Stimulated activated CD4-positive, alpha-beta T cell treated with anti-CD3 and anti-CD28 coated beads, Interleukin-12 subunit alpha, Interleukin-12 subunit beta, amount 100 ng/mL, for 4 hours (primary cell): ENCODE results near the gene THBS3.
A peak's percentile ranks its signal among the peaks of the same experiment; 100 is the strongest.

Experiments used
- DNase-seq: peaks from one replicate; pipeline ENCODE4 v3.0.0-alpha.2; 2020

The THBS3 gene

GRCh38 chr1:155186794-155187455, 20.8 kb downstream of the THBS3 start:
- DNase-seq = no peak

DNA sequence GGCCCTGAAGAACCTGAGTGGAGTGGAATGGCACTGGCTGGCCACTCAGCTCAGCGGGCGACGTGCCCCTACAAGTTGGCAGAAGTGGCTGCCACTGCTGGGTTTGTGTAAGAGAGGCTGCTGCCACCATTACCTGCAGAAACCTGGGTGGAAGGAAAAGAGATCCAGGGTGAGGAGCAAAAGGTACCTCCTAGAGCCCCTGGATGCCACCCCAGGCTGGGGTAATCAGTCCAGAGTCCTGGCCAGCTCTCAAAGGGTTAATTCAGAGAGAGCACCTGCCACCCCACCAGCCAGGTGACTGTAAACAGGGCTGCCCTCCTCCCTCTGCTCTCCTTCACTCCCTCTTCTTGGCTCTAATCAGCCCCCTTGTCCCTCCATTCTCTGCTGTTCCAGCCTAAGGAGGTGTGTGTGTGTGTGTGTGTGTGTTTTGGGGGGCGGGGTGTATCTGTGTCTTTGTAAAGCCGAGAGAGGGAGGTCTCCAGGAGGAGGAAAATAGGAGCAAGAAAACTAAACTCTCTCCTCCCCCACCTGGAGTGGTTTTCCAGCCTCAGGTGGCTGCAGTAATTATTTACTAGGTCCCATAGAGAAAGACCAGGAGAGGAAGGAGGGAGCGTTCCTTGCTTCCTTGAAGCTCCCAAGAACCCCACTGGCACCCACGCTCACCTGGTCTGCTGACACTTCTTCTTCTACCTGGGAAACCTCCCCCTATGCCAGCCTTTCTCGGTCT, 21.5 kb downstream of the THBS3 start:
- DNase-seq = no peak

- no peak for DNase-seq
Observed at GRCh38 chr1:155185783-155186066, 22.0 kb downstream of the THBS3 start.

- no peak for DNase-seq
Observed at GRCh38 chr1:155184835-155185782, 22.6 kb downstream of the THBS3 start.

DNA sequence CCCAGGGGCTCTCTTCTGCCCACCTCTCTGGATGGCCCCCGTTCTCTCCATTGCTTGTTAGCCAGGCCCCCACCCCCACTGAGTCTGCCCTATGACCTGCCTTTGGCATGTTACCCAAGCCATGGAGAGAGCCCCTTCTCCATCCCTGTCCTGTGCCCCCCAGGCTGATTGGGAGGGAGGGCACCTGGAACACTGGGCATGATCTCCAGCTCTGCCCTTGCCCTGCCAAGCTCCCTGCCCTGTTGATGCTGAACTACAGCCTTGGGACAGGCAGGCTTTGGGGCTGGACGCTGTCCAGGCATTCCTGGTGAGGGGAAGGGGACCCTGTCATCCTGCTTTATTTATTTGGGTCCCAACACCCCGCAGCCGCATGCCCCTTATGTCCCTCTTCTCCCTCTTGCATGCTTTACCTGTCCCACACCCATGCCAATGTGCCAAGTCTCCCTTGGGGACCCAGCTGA, 23.3 kb downstream of the THBS3 start:
- DNase-seq = no peak

- DNase-seq = no peak
Observed at GRCh38 chr1:155183775-155184221, 23.9 kb downstream of the THBS3 start.

DNA sequence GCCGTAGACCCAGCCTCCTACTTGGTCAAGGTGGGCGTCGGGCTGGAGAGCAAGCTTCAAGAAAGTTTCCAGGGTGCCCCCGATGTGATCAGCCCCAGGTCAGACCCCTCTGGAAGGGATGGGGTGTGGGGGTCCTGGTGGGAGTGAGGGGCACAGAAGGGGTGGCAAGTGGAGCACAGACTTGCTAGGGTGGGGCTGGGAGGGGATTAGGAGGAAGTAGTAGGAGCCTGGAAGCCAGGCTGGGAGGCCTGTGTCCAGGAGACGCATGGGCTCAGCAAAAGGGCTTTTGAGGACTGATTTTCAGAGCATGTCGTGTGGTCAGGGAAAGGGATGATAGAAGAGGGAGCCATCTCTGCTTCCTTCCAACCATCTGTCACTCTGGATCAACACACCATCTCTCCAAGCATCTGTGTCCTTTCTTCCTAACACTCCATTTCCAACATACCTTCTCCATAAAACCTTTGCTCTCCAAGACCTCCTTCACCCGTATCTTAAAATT, 25.6 kb downstream of the THBS3 start:
- DNase-seq = no peak

- DNase-seq = no peak
Observed at GRCh38 chr1:155181371-155182051, 26.2 kb downstream of the THBS3 start.

GRCh38 chr1:155179112-155180031, 28.3 kb downstream of the THBS3 start:
- DNase-seq = no peak

DNA sequence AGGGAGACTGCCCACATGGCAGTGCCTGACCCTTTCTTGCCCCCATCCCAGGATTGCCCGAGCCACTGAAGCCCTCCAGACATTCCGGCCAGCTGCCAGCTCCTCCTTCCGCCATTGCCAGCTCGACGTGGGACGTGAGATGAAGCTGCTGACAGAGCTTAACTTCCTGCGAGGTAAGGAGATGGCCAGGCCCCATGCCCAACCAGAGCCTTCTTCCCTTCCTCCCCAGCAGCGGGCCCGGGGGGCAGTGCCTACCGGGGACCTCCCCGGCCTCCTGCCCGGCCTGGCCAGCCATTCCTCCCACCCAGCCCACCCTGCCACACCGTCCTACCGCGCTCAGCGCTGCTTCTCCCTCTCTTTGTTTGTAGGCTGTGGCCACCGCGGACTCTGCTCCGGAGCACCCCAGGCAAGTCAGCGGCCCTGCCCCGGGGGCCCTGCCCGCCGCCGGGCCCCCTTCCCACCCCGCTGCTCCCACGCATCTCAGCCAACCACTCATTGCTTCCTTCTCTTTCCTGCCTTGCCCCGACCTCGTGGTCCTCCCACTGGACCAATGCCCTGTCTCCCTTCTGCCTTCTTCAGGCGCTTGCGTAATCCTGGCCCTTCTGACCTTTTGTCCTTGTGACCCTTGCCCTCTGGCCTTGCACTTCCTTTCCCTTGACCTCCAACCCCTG, 29.1 kb downstream of the THBS3 start:
- no peak for DNase-seq

- DNase-seq = no peak
Observed at GRCh38 chr1:155177918-155178281, 29.8 kb downstream of the THBS3 start.

- no peak for DNase-seq
Observed at GRCh38 chr1:155177192-155177917, 30.3 kb downstream of the THBS3 start.

DNA sequence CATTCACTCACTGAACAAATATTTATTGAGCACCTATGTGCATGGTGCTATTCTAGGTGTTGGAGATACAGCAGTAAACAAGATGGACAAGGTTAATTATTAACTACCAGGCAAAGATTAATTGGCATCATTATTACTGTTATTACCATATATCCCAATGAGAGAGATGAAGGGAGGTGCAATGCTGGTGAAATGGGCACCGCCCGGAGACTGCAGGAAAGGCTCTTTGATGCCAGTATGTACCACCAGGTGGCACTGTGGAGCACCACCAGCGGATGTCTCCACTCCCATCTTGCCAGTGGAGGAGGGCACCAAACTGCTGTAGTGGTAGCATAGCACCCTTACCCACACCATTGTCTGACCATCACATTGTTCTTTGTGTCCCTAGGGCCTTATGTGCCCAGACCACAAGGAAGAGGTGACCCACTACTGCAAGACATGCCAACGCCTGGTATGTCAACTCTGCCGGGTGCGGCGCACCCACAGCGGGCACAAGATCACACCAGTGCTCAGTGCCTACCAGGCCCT, 31.1 kb downstream of the THBS3 start:
- DNase-seq = peak; percentile 85

GRCh38 chr1:155175927-155176371, 31.7 kb downstream of the THBS3 start:
- no peak for DNase-seq

DNA sequence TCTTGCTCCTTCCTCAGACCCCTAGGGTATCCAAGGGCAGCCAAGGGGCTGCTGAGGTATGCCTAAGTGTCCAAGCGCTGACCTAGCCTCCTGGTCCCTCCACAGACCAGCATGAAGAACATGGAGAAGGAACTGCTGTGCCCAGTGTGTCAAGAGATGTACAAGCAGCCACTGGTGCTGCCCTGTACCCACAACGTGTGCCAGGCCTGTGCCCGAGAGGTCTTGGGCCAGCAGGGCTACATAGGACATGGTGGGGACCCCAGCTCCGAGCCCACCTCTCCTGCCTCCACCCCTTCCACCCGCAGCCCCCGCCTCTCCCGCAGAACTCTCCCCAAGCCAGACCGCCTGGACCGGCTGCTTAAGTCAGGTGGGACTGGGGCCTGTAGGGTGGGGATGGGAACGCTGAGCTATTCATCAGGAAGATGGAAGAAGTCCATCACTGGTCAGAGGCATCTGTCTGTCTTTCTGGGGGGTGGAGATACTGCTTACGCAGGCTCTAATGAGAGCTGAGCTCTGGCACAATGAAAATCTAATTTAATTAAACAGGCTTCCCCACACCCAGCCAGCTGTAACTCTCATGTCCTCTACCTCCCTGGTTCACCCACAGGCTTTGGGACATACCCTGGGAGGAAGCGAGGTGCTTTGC, 32.3 kb downstream of the THBS3 start:
- no peak for DNase-seq

GRCh38 chr1:155174324-155175280, 33.1 kb downstream of the THBS3 start:
- DNase-seq = peak; percentile 48

- peak; percentile 72 for DNase-seq
Observed at GRCh38 chr1:155173478-155174323, 34.0 kb downstream of the THBS3 start, which contains the start of gene TRIM46. Gene TRIM46 (plus strand): TSS chr1:155173849. CDS start chr1:155173967, 118 bp downstream.
